Stimulated activated CD4-positive, alpha-beta T cell treated with anti-CD3 and anti-CD28 coated beads, Interleukin-1b, Interleukin-23, amount 100 ng/mL, for 1 hour (primary cell): ENCODE data around the gene GPRIN2.
"Not testable (repeated sequence)": the region's sequence is repeated elsewhere in the genome, so short reads cannot be mapped to it uniquely, and the experiment has no call there.

Experiments used
- DNase-seq, 2 donors: peaks; one replicate each; pipeline ENCODE4 v3.0.0-alpha.2; 2020; ENCODE audit warnings: low read depth in 2 of 2

The GPRIN2 gene

GRCh38 chr10:46520941-46521340 is 35.5 kb downstream of the GPRIN2 start:
- DNase-seq, result no peak

- DNase-seq, result no peak
These were observed 36.1 kb downstream of the GPRIN2 start for GRCh38 chr10:46520381-46520780.

- no peak for DNase-seq
These were observed 38.3 kb downstream of the GPRIN2 start for GRCh38 chr10:46518028-46518725.

- no peak for DNase-seq
These were observed 38.9 kb downstream of the GPRIN2 start for GRCh38 chr10:46517541-46517940.

- no peak for DNase-seq
These were observed 39.6 kb downstream of the GPRIN2 start for GRCh38 chr10:46516660-46517416.

GRCh38 chr10:46515793-46516192 is 40.7 kb downstream of the GPRIN2 start:
- no peak for DNase-seq

- no peak for DNase-seq
These were observed 41.1 kb downstream of the GPRIN2 start for GRCh38 chr10:46515366-46515765.

- DNase-seq, result no peak
These were observed 41.6 kb downstream of the GPRIN2 start for GRCh38 chr10:46514899-46515298.

GRCh38 chr10:46514431-46514861 is 42.0 kb downstream of the GPRIN2 start:
- no peak for DNase-seq

- DNase-seq, result not testable (repeated sequence)
These were observed 43.1 kb downstream of the GPRIN2 start for GRCh38 chr10:46513333-46513732.

- DNase-seq, result not testable (repeated sequence)
These were observed 43.7 kb downstream of the GPRIN2 start for GRCh38 chr10:46512725-46513124.

- DNase-seq, result not testable (repeated sequence)
These were observed 44.5 kb downstream of the GPRIN2 start for GRCh38 chr10:46512002-46512401.
